ENCODE measurements around the gene NEDD4L. TPM values are rescaled to one million over a fixed set of nuclear protein-coding genes. Genes with fewer than 3 reads are reported as not detected.
A peak's percentile ranks its signal among the peaks of the same experiment; 100 is the strongest.

The NEDD4L gene
- total RNA-seq, 1 donor from 2014 or later = 5.1 TPM

DNA sequence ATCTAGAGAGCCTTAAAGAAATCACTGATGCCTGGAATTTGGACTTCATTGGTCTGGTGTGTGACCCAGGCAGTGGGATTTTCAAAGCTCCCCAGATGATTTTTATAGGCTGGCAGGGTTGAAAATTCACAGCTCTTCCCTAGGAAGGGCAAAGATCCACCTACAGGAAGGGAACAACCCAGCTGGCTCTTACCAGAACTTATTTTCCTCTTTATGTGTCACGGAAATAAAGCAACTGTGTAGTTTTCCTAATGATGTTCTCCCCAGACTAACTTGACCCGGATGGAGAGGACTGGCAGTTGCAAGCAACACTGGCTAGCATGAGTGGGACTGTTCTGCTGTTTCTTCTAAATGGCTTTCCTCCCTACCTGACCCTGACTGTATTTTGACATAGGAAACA lies 349.3 kb downstream of the NEDD4L start:
- Mint-ChIP-seq H3K27me3 (ENCODE audit: low read depth) (no peaks in the 10 kb centered on the region), H3K4me3 (ENCODE audit: low read depth) (no peak overlapping the region), H3K36me3 (ENCODE audit: low read depth) (no peaks in the 10 kb centered on the region), H3K9me3 (no peaks in the 10 kb centered on the region), H3K27ac (no peak overlapping the region), H3K4me1 (ENCODE audit: low read depth) (no peaks in the 10 kb centered on the region)
- no peak for DNase-seq (ENCODE audit: low spot score)
- intact Hi-C loops (cut with micrococcal nuclease) = no loop called here

DNA sequence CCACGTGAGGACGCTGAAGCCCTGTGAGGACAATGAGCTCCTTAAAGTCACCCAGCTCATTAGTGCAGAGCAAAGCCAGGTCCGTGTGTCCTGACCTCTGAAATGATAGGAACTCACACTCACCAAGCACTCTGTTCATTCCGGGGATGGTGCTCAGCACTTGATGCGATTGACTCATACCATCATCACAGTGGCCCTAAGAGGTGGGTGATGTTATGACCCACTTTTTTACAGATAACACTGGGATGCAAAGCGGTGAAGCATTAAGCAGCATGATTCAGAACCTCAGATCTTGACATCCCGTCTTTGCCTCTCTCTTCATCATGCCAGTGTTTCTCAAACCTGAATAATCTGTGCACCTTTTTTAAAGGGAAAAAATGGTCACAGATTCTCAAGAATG lies 350.0 kb downstream of the NEDD4L start:
- Mint-ChIP-seq H3K4me3 (ENCODE audit: low read depth) (no peak overlapping the region), H3K36me3 (ENCODE audit: low read depth) (no peaks in the 10 kb centered on the region), H3K9me3 (no peaks in the 10 kb centered on the region), H3K27me3 (ENCODE audit: low read depth) (no peaks in the 10 kb centered on the region), H3K27ac (no peak overlapping the region), H3K4me1 (ENCODE audit: low read depth) (no peaks in the 10 kb centered on the region)
- intact Hi-C loops (cut with micrococcal nuclease) = no loop called here
- no peak for DNase-seq (ENCODE audit: low spot score)

GRCh38 chr18:58394602-58395425 lies 350.8 kb downstream of the NEDD4L start:
- DNase-seq (ENCODE audit: low spot score) = no peak
- no peaks in the 10 kb centered on the region for H3K27me3 Mint-ChIP-seq (ENCODE audit: low read depth)
- H3K4me1 Mint-ChIP-seq (ENCODE audit: low read depth) = no peaks in the 10 kb centered on the region
- H3K4me3 Mint-ChIP-seq (ENCODE audit: low read depth) = no peak overlapping the region
- no peak overlapping the region for H3K27ac Mint-ChIP-seq
- no peaks in the 10 kb centered on the region for H3K9me3 Mint-ChIP-seq
- no peaks in the 10 kb centered on the region for H3K36me3 Mint-ChIP-seq (ENCODE audit: low read depth)
- intact Hi-C loops (cut with micrococcal nuclease) = no loop called here

- intact Hi-C loops (cut with micrococcal nuclease) = no loop called here
- H3K27me3 Mint-ChIP-seq (ENCODE audit: low read depth) = no peaks in the 10 kb centered on the region
Observed at GRCh38 chr18:58396144-58396543, 352.1 kb downstream of the NEDD4L start.

GRCh38 chr18:58396966-58397365 lies 352.9 kb downstream of the NEDD4L start:
- H3K4me3 Mint-ChIP-seq (ENCODE audit: low read depth) = no peak overlapping the region
- intact Hi-C loops (cut with micrococcal nuclease) = no loop called here

More at GRCh38 chr18:58396144-58396543, 352.1 kb downstream of the NEDD4L start:
- no peaks in the 10 kb centered on the region for H3K9me3 Mint-ChIP-seq
- H3K4me1 Mint-ChIP-seq (ENCODE audit: low read depth) = no peaks in the 10 kb centered on the region
- DNase-seq (ENCODE audit: low spot score) = no peak
- H3K4me3 Mint-ChIP-seq (ENCODE audit: low read depth) = no peak overlapping the region
- H3K27ac Mint-ChIP-seq = no peak overlapping the region
- no peaks in the 10 kb centered on the region for H3K36me3 Mint-ChIP-seq (ENCODE audit: low read depth)

DNA sequence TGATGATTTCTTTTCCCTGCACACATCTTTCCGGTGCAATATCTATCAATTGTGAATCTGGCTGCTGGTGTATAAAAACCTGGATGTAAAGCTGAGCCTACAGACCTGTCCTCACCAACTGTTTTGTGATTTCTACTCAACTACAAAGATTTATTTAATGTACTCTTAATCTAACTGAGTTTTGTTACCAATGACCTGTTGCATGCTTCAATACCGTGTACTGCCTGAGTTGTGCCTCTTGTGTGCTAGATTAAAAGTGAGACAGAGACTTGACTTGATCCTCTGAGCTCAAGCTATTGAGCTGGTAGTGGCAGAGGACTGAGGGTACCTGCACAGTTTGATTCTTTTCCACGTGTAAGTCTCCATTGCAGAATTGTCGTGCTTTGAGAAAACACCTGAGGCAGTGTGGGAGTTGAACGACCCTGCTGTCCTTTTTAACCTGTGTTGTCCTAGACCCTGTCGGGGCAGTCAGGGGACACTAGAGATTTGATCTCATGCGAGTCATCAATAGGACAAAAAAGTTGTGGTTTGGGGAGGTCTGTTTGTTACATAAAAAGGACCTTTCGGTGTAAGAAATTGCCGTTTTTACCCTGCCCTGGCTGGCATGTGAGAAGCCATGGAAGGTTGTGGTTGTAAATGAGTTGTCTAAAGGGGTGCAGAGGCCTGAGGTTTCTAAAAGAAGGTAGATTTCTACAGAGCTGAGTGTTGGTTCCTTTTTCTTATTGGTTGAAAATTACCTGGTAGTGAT lies 353.5 kb downstream of the NEDD4L start:
- H3K4me3 Mint-ChIP-seq (ENCODE audit: low read depth) = no peak overlapping the region
- no peaks in the 10 kb centered on the region for H3K9me3 Mint-ChIP-seq
- no peak for DNase-seq (ENCODE audit: low spot score)
- intact Hi-C loops (cut with micrococcal nuclease) = no loop called here
- H3K27ac Mint-ChIP-seq = no peak overlapping the region
- peaks cover 2% of the 10 kb centered on the region for H3K27me3 Mint-ChIP-seq (ENCODE audit: low read depth)
- no peaks in the 10 kb centered on the region for H3K4me1 Mint-ChIP-seq (ENCODE audit: low read depth)
- no peaks in the 10 kb centered on the region for H3K36me3 Mint-ChIP-seq (ENCODE audit: low read depth)

More at GRCh38 chr18:58396966-58397365, 352.9 kb downstream of the NEDD4L start:
- Mint-ChIP-seq H3K9me3 (no peaks in the 10 kb centered on the region), H3K27ac (no peak overlapping the region), H3K4me1 (ENCODE audit: low read depth) (no peaks in the 10 kb centered on the region), H3K36me3 (ENCODE audit: low read depth) (no peaks in the 10 kb centered on the region), H3K27me3 (ENCODE audit: low read depth) (peaks cover 1% of the 10 kb centered on the region)
- DNase-seq (ENCODE audit: low spot score) = no peak

DNA sequence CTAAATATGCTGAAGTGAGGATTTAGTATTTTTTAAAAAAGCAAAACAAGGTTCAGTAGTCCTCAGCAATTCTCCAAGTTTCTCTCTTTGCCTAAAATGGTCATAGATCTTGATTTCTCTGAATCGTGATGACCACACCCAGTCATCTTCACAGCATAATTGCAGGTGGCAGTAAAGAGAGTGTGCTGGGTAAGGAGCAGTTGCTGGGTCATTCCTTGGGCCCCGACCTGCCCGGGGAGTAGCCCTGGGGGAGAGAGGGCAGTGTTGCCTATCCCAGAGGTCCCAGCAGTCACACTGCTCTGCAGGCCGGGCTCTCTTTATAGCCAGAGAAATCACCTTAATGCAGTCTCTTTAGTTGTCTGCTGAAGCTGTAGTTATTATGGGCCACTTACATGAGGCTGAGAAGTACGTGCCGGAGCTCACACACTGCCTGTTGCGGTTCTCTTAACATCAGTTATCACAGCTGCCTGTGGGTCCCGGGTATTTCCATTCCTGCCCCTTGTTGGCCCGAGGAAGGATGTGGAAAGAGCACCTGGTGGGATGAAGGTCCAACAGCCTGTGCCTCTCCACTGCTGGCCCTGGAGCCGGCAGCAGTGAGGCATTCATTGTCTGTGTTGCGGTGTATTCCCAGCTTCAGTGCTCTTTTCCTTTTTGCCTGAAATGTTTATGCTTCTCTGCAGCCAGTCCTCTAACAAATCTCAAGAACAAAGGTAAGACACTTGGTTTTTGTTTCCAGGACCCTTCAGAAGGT lies 354.8 kb downstream of the NEDD4L start:
- Mint-ChIP-seq H3K9me3 (no peaks in the 10 kb centered on the region), H3K27ac (no peak overlapping the region), H3K4me3 (ENCODE audit: low read depth) (no peak overlapping the region), H3K4me1 (ENCODE audit: low read depth) (no peaks in the 10 kb centered on the region), H3K36me3 (ENCODE audit: low read depth) (no peaks in the 10 kb centered on the region), H3K27me3 (ENCODE audit: low read depth) (peaks cover 2% of the 10 kb centered on the region)
- DNase-seq (ENCODE audit: low spot score) = no peak
- intact Hi-C loops (cut with micrococcal nuclease) = no loop called here

DNA sequence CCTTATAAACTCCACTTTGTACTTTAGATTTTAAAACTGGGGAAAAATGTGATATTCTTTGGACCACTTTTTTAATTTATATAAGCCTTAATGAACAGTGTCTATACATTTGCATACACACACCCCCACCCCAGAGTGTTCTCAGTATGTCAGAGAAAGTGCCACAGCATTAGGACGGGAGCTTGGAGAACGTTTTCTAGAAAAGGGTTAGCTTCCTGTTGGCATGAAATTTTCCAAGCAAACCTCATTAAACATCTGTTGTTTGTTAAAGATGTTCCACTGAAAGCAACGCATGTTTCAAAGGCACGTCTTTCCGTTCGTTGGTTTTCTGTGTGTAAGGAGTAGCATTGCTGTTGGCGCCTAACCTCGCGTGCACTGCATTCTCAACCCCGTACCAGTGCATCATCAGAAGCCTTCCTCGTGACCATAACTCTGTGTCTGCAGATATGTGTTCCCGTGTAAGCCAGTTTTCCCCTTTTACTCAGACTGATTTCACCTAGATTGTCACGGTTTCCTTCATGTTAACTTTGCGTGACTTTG lies 356.4 kb downstream of the NEDD4L start:
- H3K27ac Mint-ChIP-seq = peak overlapping the region; percentile 49
- H3K4me3 Mint-ChIP-seq (ENCODE audit: low read depth) = no peak overlapping the region
- intact Hi-C loops (cut with micrococcal nuclease) = loop anchor here (1.0 to 2.0 kb wide), 2 partner anchors 94 to 364 kb away; no protein-coding TSS in a partner anchor
- H3K27me3 Mint-ChIP-seq (ENCODE audit: low read depth) = peaks cover 2% of the 10 kb centered on the region
- no peaks in the 10 kb centered on the region for H3K4me1 Mint-ChIP-seq (ENCODE audit: low read depth)
- no peak for DNase-seq (ENCODE audit: low spot score)
- H3K36me3 Mint-ChIP-seq (ENCODE audit: low read depth) = no peaks in the 10 kb centered on the region
- H3K9me3 Mint-ChIP-seq = no peaks in the 10 kb centered on the region

- no peak overlapping the region for H3K4me3 Mint-ChIP-seq (ENCODE audit: low read depth)
- intact Hi-C loops (cut with micrococcal nuclease) = loop anchor here (2.0 kb wide), 1 partner anchor 364 kb away; no protein-coding TSS in a partner anchor
Observed at GRCh38 chr18:58401191-58401590, 357.2 kb downstream of the NEDD4L start.

DNA sequence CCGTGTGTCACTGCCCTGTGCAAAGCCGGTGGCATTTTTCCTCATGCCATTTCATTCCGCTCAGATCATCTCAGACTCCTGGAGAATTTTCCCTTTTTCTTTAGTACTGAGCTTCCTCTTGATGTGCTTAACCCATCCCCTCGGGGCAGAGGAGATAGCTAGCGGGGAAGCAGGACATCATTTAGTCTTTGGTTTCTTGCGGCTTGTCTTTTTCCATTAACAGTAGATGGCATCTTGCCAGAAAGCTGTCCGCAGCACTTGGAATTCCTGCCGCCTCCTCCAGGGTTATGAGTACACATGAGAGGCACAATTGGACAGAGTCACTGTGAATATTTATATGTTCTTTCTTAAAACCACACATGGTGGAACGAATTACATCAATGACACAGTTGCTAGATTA lies 358.2 kb downstream of the NEDD4L start:
- Mint-ChIP-seq H3K36me3 (ENCODE audit: low read depth) (no peaks in the 10 kb centered on the region), H3K27ac (no peak overlapping the region), H3K9me3 (no peaks in the 10 kb centered on the region), H3K27me3 (ENCODE audit: low read depth) (peaks cover 2% of the 10 kb centered on the region), H3K4me3 (ENCODE audit: low read depth) (no peak overlapping the region), H3K4me1 (ENCODE audit: low read depth) (no peaks in the 10 kb centered on the region)
- DNase-seq (ENCODE audit: low spot score) = no peak
- intact Hi-C loops (cut with micrococcal nuclease) = no loop called here

More at GRCh38 chr18:58401191-58401590, 357.2 kb downstream of the NEDD4L start:
- DNase-seq (ENCODE audit: low spot score) = no peak
- no peaks in the 10 kb centered on the region for H3K36me3 Mint-ChIP-seq (ENCODE audit: low read depth)
- H3K9me3 Mint-ChIP-seq = no peaks in the 10 kb centered on the region
- H3K4me1 Mint-ChIP-seq (ENCODE audit: low read depth) = no peaks in the 10 kb centered on the region
- peaks cover 2% of the 10 kb centered on the region for H3K27me3 Mint-ChIP-seq (ENCODE audit: low read depth)
- no peak overlapping the region for H3K27ac Mint-ChIP-seq

DNA sequence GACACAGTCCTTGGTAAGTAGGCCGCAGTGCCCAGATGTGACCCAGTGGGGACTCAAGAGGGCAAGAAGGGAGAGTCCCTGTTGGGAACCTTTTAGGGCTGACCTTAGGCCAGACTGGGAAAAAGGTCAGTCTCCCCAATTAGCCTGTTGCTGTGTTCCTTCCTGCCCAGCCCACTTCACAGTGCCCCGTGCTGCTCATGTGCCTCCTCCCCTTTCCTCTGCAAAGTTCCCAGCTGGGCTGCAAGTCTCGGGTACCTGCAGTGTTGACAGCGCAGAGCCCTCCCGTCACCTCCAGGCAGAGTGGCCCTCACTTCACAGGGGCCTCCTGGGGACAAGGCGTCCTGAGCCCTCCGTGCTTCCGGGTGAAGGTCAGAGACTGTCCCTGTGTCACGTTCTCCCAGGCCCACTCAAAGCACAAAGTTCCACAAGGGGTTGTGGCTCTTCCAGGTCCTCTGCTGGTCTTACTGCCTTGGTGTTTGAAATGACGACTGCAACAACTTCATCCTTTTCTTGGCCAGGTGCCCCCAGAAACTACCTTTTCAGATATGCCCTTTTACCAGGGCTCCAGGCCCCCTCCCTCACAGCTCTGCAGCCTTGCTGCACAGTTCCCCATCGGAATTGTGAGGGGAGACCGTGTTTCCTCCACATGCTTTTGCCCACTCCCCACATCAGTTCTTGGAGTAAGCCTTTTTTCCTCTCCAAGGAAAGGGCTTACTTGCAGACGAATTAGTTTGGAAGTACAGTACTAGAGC lies 359.1 kb downstream of the NEDD4L start:
- peaks cover 2% of the 10 kb centered on the region for H3K27me3 Mint-ChIP-seq (ENCODE audit: low read depth)
- H3K4me1 Mint-ChIP-seq (ENCODE audit: low read depth) = no peaks in the 10 kb centered on the region
- DNase-seq (ENCODE audit: low spot score) = no peak
- no peak overlapping the region for H3K27ac Mint-ChIP-seq
- intact Hi-C loops (cut with micrococcal nuclease) = no loop called here
- H3K4me3 Mint-ChIP-seq (ENCODE audit: low read depth) = no peak overlapping the region
- H3K36me3 Mint-ChIP-seq (ENCODE audit: low read depth) = no peaks in the 10 kb centered on the region
- no peaks in the 10 kb centered on the region for H3K9me3 Mint-ChIP-seq

Data from activated T-helper 2 cell treated with anti-CD3 and anti-CD28 coated beads, Interferon-gamma antibody, Interleukin-2, Interleukin-4, amounts not matched to agents 10 μg/mL and 5 μg/mL and 100 μg/mL, durations not matched to agents 14 hours and 24 hours and 36 hours (primary cell).